HK-2 (cell line): ENCODE measurements around the gene SIRPG.
"Not testable (repeated sequence)": the region's sequence is repeated elsewhere in the genome, so short reads cannot be mapped to it uniquely, and the experiment has no call there.

Experiments used
- DNase-seq: peaks from one replicate; pipeline ENCODE4 v3.0.0-alpha.2; 2018; ENCODE audit not compliant: unreplicated experiment

The SIRPG gene

DNA sequence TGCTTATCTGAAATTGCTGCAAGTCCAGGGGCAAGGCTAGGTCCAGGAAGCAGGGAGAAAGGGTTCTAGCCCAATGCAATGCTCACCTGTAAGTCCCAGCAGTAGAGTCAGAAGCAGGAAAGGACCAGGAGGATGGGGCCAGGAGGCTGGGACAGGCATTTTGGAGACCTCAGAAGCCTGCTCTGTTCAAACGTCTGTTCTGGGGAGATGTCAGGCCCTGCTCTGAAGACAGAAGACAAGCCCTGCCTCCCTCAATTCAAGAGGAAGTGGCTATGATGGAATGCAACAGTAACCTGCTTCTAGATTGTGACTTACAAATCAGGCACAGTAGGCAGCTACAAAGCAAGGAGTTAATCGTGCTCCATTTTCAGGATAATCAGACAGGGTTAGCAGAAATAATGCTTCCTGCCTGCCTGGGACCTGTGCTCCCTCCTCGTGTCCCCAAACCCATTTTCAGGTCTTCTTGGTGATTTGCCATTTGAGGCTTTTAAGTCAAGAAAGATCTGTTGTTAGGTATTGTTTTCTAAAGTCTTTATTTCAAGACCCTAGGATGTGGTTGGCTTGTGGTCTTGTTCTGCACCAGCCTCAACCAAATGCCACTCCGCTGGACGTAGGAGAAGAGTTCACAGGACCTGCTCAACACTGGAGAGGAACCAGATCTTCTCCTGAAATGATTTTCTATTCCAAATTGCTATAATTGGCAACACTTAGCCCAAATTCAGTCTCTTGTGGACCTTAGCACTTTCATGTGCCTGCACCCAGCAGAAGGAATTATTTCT lies at the start of gene SIRPG:
TSS of gene SIRPG (minus strand) at position 224 of the 779 bp plus-strand sequence. CDS start at position 159, 65 bp downstream.
- DNase-seq: no peak

GRCh38 chr20:1706887-1707286 lies 49.3 kb upstream of the SIRPG start:
- DNase-seq: not testable (repeated sequence)

DNA sequence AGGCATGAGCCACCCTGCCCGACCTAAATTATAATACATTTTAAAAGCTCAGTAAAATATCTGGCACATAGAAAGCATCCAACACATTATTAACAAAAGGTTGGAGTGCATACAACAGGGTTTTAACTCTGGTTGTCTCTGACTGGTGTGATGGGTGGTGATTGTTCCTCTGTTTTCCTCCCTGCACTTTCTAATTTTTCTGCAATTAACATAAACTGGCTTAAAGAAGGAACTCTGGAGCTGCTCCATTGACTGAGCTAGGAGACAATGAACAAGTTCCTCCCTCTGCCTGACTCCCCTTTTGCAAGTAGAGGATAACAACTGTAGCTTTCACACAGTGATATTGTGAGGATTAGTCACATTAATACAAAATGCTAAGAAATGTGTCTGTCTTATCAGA lies 48.5 kb upstream of the SIRPG start:
- no peak for DNase-seq

DNA sequence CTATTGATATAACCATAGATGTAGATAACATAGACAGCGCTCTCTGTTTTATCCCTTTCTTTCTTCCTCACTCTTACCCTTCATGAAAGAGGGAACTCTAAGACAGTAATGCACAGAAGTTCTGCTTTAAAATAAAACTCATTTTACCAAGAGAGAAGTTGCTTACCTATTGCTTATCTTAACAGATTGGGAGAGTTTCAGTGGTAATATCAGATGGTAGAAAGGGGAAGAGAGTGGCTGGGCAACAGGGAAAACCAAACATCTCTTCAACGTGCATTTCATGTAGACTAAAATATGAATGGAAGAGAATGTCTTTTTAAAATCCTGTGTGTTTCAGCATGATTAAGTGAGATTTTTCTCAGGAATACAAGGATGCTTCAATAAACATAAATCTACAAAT lies 45.3 kb upstream of the SIRPG start:
- no peak for DNase-seq

DNA sequence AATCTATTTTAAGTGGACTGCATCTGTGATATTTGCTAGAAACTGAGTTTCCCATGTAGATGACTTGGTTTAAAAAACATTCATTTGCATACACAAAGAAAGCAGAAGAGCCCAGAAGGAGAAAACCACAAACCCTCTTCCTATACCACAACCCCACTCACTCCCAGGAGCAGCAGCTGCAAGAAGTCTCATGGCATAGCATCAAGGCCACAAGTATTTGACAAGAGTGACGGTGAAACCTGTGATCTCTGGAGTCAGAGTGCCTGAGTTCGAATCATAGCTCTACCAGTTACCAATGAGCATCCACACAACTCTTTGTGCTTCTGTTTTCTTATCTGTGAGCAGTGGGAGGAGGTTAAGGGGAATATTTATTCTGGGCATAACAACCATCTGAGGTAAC lies 44.7 kb upstream of the SIRPG start:
- DNase-seq: no peak

GRCh38 chr20:1700990-1701389 lies 43.4 kb upstream of the SIRPG start:
- DNase-seq: no peak

DNA sequence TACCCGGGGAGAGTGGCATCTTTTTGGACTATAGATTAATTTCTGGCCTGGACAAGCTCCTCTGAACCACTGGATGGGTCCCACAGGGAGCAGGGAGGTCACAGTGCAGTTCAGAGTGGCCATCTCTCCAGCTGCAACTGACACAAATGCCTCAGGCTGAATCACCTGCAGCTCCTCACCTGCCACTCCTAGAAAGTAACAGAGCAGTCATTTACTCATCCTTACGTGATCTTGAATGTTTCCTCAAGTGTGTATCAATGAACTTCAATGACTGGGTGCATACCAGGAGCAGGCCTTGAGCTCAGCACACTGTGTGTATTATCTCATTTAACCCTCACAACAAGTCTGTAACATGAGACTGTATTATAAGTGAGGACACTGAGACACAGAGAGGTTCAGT lies 40.0 kb upstream of the SIRPG start:
- DNase-seq: no peak

DNA sequence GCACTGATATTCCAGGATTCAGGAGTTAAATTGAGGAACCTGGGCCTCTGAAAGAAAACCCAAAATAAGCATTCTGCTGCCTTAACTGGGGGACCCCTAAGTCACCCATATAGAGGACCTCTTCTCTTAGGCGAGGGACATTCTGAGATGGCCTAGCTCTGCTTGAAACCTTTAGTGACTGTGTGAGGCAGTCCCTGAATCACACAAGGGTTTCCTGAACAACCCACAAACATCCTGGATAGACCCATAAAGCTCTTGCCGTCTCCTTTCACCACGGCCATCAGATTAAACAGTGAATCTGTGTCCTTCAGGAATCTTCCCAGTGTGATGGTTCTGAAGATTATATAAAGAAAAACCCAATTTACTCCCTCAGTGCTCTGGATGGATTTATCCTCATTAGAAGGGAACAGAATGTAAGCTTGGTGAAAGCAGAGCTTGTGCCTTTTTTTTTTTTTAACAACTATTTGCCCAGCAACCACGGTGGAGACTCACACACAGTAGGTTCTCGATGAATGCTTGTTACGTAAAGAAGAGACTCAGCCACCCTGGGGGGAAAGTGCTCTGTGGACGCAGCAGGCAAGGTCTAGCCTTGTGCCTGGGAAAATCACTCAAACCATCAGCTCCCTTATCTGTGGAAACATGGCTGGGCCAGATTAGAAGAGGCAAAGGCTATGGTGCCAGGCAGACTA lies 39.1 kb upstream of the SIRPG start:
- no peak for DNase-seq

- DNase-seq: no peak
These were observed 37.1 kb upstream of the SIRPG start for GRCh38 chr20:1694672-1695071.

GRCh38 chr20:1693427-1693826 lies 35.8 kb upstream of the SIRPG start:
- no peak for DNase-seq

DNA sequence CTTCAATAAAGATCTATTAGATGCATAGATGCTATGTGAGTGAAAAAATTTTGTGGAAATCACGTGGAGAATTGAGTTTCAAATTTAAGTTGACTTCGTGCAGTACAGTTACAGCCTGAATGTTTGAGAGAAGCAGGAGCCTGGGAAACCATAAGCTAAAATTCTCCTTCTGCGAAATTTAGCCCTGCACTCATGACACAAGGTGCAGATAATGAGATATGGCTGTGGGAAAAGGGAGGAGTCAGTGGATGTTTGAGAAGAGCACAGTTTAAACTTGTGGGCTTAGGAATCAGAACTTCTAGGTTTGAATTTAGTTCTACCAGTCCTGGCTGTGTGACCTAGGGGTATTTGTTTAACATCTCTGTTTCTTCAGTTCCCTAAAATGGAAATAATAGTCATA lies 32.1 kb upstream of the SIRPG start:
- no peak for DNase-seq

- DNase-seq: no peak
These were observed 31.4 kb upstream of the SIRPG start for GRCh38 chr20:1688886-1689538.

DNA sequence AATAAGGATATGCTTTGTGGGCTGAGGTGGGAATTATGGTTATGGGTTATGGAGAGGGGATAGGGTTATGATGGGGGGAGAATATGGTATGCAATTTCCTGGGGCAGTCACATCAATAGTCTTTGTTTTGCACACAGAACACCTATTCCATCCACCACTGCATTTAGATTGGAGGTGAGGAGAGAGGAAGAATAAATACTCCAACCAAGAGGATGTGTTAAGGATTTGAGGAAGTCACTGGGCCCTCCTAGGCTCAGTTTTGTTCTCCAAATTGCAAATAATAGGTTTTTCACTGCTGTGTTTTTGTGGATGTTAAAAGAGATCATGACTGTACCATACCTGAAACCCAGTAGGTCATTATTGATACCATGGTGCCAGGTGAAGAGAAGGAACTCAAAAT lies 29.5 kb upstream of the SIRPG start:
- DNase-seq: no peak

- no peak for DNase-seq
These were observed 28.7 kb upstream of the SIRPG start for GRCh38 chr20:1686151-1686748.

- no peak for DNase-seq
These were observed 27.9 kb upstream of the SIRPG start for GRCh38 chr20:1685304-1686052.

GRCh38 chr20:1684872-1685271 lies 27.3 kb upstream of the SIRPG start:
- DNase-seq: no peak

DNA sequence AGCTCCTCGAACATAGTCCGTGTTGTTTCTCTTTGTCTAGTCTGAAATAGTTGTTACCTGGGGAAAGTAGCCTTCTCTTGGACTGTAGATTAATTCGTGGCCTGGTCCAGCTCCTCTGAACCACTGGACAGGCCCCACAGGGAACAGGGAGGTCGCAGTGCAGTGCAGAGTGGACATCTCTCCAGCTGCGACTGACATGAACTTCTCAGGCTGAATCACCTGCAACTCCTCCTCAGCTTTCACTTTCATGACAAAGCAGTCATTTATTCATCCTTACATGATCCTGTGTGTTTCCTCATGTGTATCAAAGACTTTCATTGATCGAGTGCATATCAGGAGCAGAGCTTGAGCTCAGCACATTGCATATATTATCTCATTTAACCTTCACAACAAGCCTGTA lies 19.1 kb upstream of the SIRPG start:
- DNase-seq: no peak

GRCh38 chr20:1674990-1675780 lies 17.6 kb upstream of the SIRPG start:
- no peak for DNase-seq

- DNase-seq: no peak
These were observed 16.8 kb upstream of the SIRPG start for GRCh38 chr20:1674361-1674760.

DNA sequence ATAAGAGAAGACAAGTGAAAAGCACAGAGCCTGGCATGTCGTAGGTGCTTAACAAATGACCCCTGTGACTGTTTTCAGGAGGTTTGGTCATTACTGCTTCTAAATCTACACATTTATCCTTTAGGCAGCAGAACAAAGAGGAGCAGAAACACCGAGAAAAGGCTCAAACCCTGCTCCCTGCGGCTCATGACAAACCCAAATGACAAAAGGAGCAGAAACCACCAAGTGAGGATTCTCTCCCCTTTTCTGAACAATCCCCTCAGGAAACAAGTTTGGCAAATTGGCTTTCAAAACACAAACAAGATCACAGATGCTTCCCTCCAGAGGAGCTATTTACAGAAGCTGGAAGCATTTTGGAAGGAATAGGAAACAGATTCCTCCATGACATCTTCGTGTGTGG lies 15.8 kb upstream of the SIRPG start:
- no peak for DNase-seq

DNA sequence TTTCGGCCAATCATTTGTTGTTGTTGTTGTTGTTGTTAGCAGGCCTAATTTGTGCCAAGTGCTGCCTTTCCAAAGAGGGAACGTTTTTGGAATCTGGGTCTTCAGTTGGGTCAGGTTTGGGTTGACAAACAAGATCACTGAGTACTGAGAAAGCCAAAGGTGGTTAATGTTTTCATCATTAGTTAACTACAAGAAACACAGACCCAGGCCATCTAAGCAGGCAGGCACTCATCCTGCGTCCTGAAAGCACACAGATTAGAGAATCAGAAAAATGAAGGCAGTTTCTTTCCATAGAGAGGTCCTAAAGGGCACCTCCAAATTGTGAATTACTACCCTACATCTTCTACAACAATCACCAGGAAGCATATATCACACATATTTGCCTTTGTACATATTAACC lies 15.1 kb upstream of the SIRPG start:
- no peak for DNase-seq
